ENCODE results near the gene LRMDA. TPM values are rescaled to one million over a fixed set of nuclear protein-coding genes. Genes with fewer than 3 reads are reported as not detected.

Gene LRMDA
- total RNA-seq, 1 donor from 2014 or later = not detected

DNA sequence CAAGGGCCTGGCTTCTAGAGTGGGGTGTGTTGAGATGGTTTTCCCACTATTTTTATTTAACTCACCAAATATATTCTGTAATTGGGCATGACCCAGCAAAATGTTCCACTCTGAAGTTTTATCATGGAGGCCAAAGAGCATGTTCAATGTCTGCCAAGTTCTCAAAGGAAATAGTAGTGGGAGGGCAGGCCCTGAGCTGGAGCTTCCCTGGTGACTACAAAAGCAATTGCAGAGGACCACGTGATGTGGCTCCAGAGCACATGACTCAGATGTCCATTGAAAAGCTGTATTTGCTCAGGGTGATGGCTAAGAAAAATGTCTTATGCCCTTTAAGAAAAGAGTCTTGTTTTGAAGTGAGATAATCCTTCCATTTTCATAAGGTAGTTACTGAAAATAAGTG, 1024.8 kb downstream of the LRMDA start:
- H3K9me3 Mint-ChIP-seq = no peaks in the 10 kb centered on the region
- intact Hi-C loops (cut with micrococcal nuclease) = no loop called here

DNA sequence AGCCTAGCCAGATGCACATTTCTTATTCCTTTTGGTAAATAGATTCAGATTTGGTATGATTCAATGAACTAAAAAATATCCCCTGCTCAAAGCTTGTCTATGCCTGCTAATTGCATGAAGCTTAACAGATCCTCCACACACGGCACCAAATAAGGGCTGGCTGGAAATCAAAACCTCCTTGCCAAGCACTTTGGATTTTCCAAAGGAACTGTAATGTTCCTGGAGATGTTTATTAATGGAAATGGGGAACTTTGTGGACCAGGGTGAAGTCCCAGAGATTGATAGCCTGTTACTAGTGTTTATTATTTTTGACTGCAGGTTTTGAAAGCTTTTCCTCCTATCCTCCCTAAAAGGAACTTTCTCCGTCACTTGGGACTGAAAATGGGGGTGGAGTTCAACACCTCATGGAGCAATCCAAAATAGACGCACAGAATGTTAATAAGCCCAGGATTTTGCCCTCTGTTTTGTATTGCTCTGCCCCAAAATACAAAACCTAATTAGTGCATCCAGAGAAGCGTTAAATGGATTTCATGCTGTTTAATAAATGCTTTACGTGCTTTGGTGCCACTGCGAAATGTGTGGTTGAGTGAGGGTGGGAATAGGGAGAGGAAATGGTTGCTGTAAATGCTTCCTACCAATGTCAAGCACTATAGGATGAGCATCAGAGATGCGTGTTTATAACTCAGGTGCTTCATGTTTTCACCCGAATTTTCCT, 1027.7 kb downstream of the LRMDA start:
- Mint-ChIP-seq H3K9me3 (no peaks in the 10 kb centered on the region), H3K27me3 (no peaks in the 10 kb centered on the region), H3K36me3 (ENCODE audit: low read depth) (no peaks in the 10 kb centered on the region), H3K4me1 (no peaks in the 10 kb centered on the region), H3K4me3 (no peak overlapping the region), H3K27ac (no peak overlapping the region)
- DNase-seq = no peak
- intact Hi-C loops (cut with micrococcal nuclease) = no loop called here

More for the DNA sequence above, 1024.8 kb downstream of the LRMDA start:
- H3K36me3 Mint-ChIP-seq (ENCODE audit: low read depth) = no peaks in the 10 kb centered on the region
- no peaks in the 10 kb centered on the region for H3K27me3 Mint-ChIP-seq
- DNase-seq = no peak
- H3K27ac Mint-ChIP-seq = no peak overlapping the region
- no peak overlapping the region for H3K4me3 Mint-ChIP-seq
- H3K4me1 Mint-ChIP-seq = no peaks in the 10 kb centered on the region

DNA sequence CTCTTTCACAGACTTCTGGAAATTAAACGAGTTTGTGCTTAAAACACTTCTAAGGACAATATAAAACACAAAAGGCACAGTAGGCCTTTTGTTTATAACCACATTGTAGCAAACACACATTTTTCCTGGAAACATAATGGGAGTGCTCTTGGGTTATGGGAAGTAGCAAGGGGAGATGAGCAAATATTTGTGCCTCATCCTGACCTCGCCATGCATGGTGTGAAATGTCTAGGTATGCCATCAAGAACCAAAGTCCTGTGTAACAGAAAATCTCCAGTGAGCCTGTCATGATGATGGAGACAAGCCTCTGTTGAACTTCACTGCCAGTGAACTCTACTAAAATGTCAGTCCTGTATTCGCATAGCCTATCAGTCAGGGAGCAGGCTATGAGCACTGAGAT, 1029.6 kb downstream of the LRMDA start:
- DNase-seq = no peak
- H3K4me1 Mint-ChIP-seq = no peaks in the 10 kb centered on the region
- no peaks in the 10 kb centered on the region for H3K9me3 Mint-ChIP-seq
- H3K27me3 Mint-ChIP-seq = no peaks in the 10 kb centered on the region
- H3K36me3 Mint-ChIP-seq (ENCODE audit: low read depth) = no peaks in the 10 kb centered on the region
- H3K27ac Mint-ChIP-seq = no peak overlapping the region
- no peak overlapping the region for H3K4me3 Mint-ChIP-seq
- intact Hi-C loops (cut with micrococcal nuclease) = no loop called here

DNA sequence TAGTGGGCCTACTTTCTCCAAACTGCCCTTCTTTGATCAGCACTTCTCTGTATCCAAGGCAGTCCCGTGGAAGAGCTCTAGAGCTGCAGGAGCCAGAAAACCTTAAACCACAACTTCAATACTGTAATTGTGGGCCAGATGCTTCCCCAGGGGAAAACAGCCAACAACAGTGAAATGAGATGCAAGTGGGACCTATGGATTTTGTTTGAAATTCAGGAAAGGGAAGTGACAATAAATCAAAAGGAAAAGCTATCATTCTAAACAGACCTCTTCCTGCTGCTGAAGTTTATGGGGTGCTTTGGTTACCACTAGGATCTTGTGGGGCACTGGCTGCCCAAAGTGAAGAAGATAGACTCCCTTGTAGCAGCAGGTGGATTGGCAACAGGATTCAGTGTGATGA, 1031.7 kb downstream of the LRMDA start:
- no peaks in the 10 kb centered on the region for H3K4me1 Mint-ChIP-seq
- no peak overlapping the region for H3K27ac Mint-ChIP-seq
- no peak for DNase-seq
- intact Hi-C loops (cut with micrococcal nuclease) = no loop called here
- no peaks in the 10 kb centered on the region for H3K27me3 Mint-ChIP-seq
- no peak overlapping the region for H3K4me3 Mint-ChIP-seq
- H3K36me3 Mint-ChIP-seq (ENCODE audit: low read depth) = no peaks in the 10 kb centered on the region
- no peaks in the 10 kb centered on the region for H3K9me3 Mint-ChIP-seq

DNA sequence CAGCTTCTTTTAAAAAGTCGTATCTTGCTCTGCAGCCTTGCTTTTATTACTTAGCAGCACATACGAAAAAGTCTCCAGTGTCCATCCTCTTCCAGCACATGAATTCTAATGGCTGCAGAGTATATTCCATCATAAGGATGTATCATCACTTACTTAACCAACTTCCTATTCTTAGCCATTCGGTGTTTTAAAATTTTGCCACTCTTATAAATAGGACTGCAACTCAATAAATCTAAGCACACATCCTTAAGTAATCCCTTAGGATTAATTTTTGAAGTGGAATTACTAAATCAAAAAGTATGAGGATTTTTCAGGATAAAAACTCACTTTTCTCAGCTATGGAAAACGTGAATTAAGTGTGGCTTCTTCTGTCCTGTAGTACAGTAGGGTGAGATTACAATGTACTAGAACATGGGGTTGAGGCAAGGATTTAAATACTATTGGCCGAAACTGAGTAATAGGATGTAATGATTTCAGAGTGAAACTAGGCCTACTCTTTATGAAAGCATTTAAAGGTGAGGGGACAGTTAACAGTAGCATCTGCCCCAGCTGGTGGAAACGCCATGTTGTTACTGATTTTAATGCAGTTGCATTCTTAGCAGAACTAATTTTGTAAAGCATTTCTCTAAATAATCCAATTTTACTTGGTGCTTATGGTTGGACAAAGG, 1035.5 kb downstream of the LRMDA start:
- Mint-ChIP-seq H3K4me1 (no peaks in the 10 kb centered on the region), H3K4me3 (no peak overlapping the region), H3K27ac (no peak overlapping the region), H3K9me3 (no peaks in the 10 kb centered on the region), H3K27me3 (no peaks in the 10 kb centered on the region), H3K36me3 (ENCODE audit: low read depth) (no peaks in the 10 kb centered on the region)
- DNase-seq = no peak
- intact Hi-C loops (cut with micrococcal nuclease) = no loop called here

DNA sequence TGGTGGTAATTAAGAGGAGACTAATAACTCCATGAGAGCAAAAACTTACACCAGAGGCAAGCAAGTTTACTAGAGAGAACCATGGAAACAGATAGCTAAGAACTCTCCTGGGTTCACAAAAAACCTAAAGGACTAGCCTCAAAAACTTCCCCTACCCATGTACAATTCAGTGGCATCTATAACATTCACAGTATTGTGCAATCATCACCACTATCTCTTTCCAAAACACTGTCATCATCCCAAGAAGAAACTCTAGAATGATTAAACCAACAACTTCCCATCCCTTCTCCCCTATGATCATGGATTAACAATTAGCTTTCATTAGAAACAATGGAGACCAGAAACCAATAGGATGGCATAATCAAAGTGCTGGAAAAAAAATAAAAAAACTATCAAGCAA, 1038.3 kb downstream of the LRMDA start:
- DNase-seq = no peak
- Mint-ChIP-seq H3K27me3 (no peaks in the 10 kb centered on the region), H3K27ac (no peak overlapping the region), H3K4me1 (no peaks in the 10 kb centered on the region), H3K36me3 (ENCODE audit: low read depth) (no peaks in the 10 kb centered on the region), H3K4me3 (no peak overlapping the region), H3K9me3 (no peaks in the 10 kb centered on the region)
- intact Hi-C loops (cut with micrococcal nuclease) = no loop called here

DNA sequence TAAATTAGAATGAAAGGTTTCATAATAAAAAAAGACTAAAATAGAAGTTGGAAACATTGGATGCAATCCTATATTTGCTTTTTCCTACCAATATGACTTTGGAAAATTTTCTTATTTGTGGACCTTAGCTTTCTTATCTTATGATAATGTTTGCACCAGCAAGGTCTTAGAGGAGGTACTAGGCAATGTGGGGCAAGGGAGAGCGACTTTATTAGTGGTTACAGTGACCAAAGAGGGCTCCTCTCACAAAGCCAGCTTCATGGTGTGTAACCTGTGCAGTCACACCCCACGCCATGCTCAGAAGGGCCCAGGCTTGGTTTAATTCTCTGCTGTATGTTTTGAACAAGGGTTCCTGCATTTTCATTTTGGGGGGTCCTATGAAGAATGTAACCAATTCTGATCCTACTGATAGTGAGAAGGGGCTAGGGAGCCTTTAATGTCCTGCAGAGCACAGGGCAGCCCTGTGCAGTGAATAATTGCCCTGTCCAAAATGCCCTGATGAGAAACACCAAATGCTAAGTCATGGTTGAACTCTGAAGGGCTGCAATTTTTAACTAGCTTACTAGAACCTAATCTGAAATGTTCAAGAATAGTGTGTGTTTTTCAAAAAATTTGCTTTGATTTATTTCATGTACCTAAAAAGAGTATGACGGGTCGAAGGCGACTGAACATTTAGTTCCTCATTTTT, 1047.8 kb downstream of the LRMDA start:
- no peaks in the 10 kb centered on the region for H3K36me3 Mint-ChIP-seq (ENCODE audit: low read depth)
- intact Hi-C loops (cut with micrococcal nuclease) = no loop called here
- no peaks in the 10 kb centered on the region for H3K4me1 Mint-ChIP-seq

DNA sequence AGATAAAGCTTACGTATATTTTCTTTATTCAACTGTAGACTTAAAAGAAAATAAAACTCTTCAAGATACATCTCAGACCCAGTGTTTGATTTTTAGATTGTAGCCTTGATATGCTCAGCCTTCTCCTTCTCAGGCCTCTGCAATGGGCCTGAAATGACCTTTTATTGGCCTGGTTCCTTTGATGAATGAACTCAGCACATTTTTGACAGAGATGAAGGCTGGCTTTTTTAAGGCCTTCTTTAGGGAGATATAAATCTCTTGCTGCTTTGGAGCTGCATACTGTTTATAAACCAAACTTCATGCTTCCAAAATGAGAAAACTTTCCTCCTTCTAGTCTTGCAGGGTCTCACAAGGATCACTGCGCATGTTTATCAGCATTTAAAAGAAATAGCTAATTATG, 1049.8 kb downstream of the LRMDA start:
- intact Hi-C loops (cut with micrococcal nuclease) = no loop called here
- Mint-ChIP-seq H3K27me3 (no peaks in the 10 kb centered on the region), H3K36me3 (ENCODE audit: low read depth) (no peaks in the 10 kb centered on the region), H3K4me3 (no peak overlapping the region), H3K9me3 (no peaks in the 10 kb centered on the region), H3K27ac (no peak overlapping the region), H3K4me1 (no peaks in the 10 kb centered on the region)
- DNase-seq = no peak

More for the DNA sequence above, 1047.8 kb downstream of the LRMDA start:
- Mint-ChIP-seq H3K27ac (no peak overlapping the region), H3K9me3 (no peaks in the 10 kb centered on the region), H3K4me3 (no peak overlapping the region), H3K27me3 (no peaks in the 10 kb centered on the region)
- DNase-seq = no peak

DNA sequence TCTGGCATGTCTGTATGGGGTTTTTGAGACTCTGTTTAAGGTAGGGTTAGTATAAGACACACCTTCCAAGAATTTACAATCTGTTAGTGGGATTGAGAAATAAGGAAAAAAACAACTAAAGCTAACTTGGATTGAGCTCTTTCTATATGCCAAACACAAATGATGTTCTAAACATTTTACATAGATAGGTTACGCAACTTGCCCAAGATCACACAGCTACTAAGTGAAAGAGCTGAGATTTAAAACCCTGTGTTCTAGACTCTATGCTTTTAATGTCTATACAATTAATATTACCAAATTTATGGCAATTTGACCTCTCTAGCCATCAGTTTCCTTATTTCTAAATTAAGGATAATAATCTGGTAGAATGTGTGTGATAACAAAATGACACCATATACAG, 1056.2 kb downstream of the LRMDA start:
- Mint-ChIP-seq H3K4me1 (no peaks in the 10 kb centered on the region), H3K9me3 (peaks cover 14% of the 10 kb centered on the region), H3K36me3 (ENCODE audit: low read depth) (no peaks in the 10 kb centered on the region)

DNA sequence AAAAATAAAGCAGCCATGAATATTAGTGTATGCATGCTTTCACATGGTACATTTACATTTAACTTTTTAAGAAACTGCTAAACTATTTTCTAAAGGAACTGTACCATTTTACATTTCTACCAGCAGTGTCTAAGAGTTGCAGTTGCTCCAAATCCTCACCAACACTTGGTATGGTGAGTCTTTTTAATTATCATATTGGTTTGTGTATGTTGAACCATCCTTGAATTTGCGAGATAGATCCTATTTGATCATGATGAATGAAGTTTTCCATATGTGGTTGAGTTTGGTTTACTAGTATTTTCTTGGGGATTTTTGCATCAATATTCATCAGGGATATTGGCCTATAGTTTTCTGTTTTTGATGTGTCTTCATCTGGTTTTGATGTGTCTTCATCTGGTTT, 1057.2 kb downstream of the LRMDA start:
- Mint-ChIP-seq H3K4me1 (no peaks in the 10 kb centered on the region), H3K27me3 (no peaks in the 10 kb centered on the region), H3K4me3 (no peak overlapping the region), H3K9me3 (peaks cover 14% of the 10 kb centered on the region), H3K36me3 (ENCODE audit: low read depth) (no peaks in the 10 kb centered on the region), H3K27ac (no peak overlapping the region)
- DNase-seq = no peak
- intact Hi-C loops (cut with micrococcal nuclease) = no loop called here

More for the DNA sequence above, 1056.2 kb downstream of the LRMDA start:
- Mint-ChIP-seq H3K27ac (no peak overlapping the region), H3K27me3 (no peaks in the 10 kb centered on the region), H3K4me3 (no peak overlapping the region)
- intact Hi-C loops (cut with micrococcal nuclease) = no loop called here
- DNase-seq = no peak

DNA sequence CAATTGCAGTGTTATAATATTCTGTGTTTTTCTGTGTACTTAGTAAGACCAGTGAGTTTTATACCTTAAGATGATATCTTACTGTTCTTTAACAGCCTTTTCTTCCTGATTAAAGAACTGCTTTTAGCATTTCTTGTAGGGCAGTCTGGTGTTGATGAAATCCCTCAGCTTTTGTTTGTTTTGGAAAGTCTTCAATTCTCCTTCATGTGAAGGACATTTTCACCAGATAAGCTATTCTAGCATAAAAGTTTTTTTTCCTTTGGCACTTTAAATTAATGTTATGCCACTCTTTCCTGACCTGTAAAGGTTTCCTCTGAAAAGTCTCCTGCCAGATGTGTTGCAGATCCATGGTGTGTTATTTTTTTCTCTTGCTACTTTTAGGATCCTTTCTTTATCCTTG, 1059.8 kb downstream of the LRMDA start:
- H3K4me1 Mint-ChIP-seq = no peaks in the 10 kb centered on the region
- H3K27ac Mint-ChIP-seq = no peak overlapping the region
- no peaks in the 10 kb centered on the region for H3K27me3 Mint-ChIP-seq
- no peaks in the 10 kb centered on the region for H3K36me3 Mint-ChIP-seq (ENCODE audit: low read depth)
- intact Hi-C loops (cut with micrococcal nuclease) = no loop called here
- H3K4me3 Mint-ChIP-seq = no peak overlapping the region
- H3K9me3 Mint-ChIP-seq = peaks cover 14% of the 10 kb centered on the region
- no peak for DNase-seq

DNA sequence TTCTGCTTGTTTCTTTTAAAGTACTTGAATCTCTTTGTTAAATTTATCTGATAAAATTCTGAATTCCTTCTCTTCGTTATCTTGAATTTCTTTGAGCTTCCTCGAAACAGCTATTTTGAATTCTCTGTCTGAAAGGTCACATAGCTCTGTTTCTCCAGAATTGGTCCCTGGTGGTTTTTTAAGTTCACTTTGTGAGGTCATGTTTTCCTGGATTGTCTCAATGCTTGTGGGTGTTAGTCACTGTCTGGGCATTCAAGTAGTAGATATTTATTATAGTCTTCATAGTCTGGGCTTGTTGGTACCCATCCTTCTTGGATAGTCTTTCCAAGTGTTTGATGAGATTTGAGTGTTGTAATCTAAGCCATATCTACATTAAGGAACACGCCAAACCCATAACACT, 1060.6 kb downstream of the LRMDA start:
- no peak overlapping the region for H3K27ac Mint-ChIP-seq
- H3K4me1 Mint-ChIP-seq = no peaks in the 10 kb centered on the region
- intact Hi-C loops (cut with micrococcal nuclease) = no loop called here
- no peaks in the 10 kb centered on the region for H3K36me3 Mint-ChIP-seq (ENCODE audit: low read depth)
- peaks cover 12% of the 10 kb centered on the region for H3K9me3 Mint-ChIP-seq
- H3K4me3 Mint-ChIP-seq = no peak overlapping the region
- H3K27me3 Mint-ChIP-seq = no peaks in the 10 kb centered on the region
- no peak for DNase-seq

DNA sequence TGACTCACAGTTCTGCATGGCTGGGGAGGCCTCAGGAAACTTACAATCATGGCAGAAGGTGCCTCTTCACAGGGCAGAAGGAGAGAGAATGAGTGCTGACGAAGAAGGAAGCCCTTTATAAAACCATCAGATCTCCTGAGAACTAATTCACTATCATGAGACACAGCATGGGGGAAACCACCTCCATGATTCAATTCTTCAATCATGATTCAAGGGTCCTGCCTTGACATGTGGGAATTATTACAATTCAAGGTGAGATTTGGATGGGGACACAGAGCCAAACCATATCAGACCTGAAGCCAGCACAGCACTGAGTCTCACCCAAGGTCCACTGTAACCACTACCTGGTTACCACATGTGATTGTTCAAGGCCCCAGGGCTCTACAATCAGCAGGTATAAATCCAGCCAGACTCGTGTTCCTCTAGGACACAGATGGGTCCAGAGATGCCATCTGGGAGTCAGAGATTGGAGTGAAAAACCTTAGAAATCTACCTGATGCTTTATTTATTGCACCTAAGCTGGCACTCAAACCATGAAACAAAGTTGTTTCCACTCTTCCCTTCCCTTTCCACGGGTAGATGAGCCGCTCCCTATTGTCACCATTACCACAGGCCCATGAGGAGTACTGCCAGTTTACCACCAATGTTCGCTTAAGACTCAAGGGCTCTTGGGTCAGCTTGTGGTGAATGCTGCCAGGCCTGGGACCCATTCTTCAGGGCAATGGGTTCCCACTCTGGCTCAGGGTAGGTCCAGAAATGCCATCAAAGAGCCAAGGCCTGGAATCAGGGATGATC, 1061.5 kb downstream of the LRMDA start:
- intact Hi-C loops (cut with micrococcal nuclease) = no loop called here
- Mint-ChIP-seq H3K36me3 (ENCODE audit: low read depth) (no peaks in the 10 kb centered on the region), H3K9me3 (peaks cover 6% of the 10 kb centered on the region), H3K27ac (no peak overlapping the region), H3K4me1 (no peaks in the 10 kb centered on the region), H3K4me3 (no peak overlapping the region), H3K27me3 (no peaks in the 10 kb centered on the region)
- no peak for DNase-seq

DNA sequence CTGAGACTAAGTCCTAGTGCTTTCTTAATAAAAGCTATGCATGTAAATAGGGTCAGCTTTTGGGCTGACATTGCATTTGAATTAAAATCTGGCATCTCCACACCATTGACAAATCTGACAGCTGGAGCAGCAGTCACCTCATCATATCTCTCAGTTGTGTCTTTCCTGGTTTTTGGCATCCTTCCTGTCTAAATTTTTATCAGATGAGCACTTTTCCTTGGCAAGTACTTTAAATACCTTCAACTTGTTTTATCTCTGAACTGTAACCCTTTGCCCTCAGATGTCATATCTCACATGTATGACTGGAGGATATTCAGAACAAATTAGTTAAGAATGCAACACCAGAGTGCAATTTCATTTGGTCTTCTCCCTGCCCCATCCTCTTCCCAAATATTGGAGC, 1066.2 kb downstream of the LRMDA start:
- no peaks in the 10 kb centered on the region for H3K9me3 Mint-ChIP-seq

More for the DNA sequence above, 1066.2 kb downstream of the LRMDA start:
- Mint-ChIP-seq H3K36me3 (ENCODE audit: low read depth) (no peaks in the 10 kb centered on the region), H3K27me3 (no peaks in the 10 kb centered on the region), H3K4me1 (no peaks in the 10 kb centered on the region), H3K4me3 (no peak overlapping the region), H3K27ac (no peak overlapping the region)
- no peak for DNase-seq
- intact Hi-C loops (cut with micrococcal nuclease) = no loop called here
